Thoracic aorta (tissue), 2 donors: Measurements from ENCODE around the gene EPHA10. TPM values are rescaled to one million over a fixed set of nuclear protein-coding genes. Genes with fewer than 3 reads are reported as not detected.
A peak's percentile ranks its signal among the peaks of the same experiment; 100 is the strongest.
"Not testable (repeated sequence)": the region's sequence is repeated elsewhere in the genome, so short reads cannot be mapped to it uniquely, and the experiment has no call there.

ENCODE experiments used
- ATAC-seq: fragments of 150-250 bp; one replicate; pipeline ENCODE4 v1.8.0; 2017; ENCODE audit warnings: low read depth; ENCODE audit not compliant: insufficient number of reproducible peaks, low FRiP score
- DNase-seq: peaks from one replicate; pipeline ENCODE4 v3.0.0-alpha.2; 2020; ENCODE audit warnings: low spot score
- H3K27ac ChIP-seq, 2 donors: fragments of 200-600 bp; sonication (generic); 1 replicate in 1 of 2; 2 replicates in 1 of 2; pipeline ENCODE4 v1.5.1; 2016; ENCODE audit warnings: mild to moderate bottlenecking in 2 of 2, moderate library complexity in 2 of 2
- H3K27me3 ChIP-seq: fragments of 200-600 bp; sonication (generic); replicated peaks from 2 replicates; pipeline ENCODE4 v1.6.0; 2016; ENCODE audit warnings: mild to moderate bottlenecking; ENCODE audit not compliant: insufficient read depth
- H3K36me3 ChIP-seq: fragments of 200-600 bp; sonication (generic); one replicate; pipeline ENCODE4 v1.5.1; 2016
- H3K4me1 ChIP-seq, 2 donors: fragments of 200-600 bp; sonication (generic); 1 replicate in 1 of 2; 2 replicates in 1 of 2; pipeline versions ENCODE4 v1.5.1 to v1.6.0; 2016; ENCODE audit warnings: low read depth in 2 of 2, mild to moderate bottlenecking in 1 of 2; ENCODE audit not compliant: control insufficient read depth in 1 of 2
- H3K4me3 ChIP-seq: fragments of 200-600 bp; sonication (generic); 2 replicates; pipeline ENCODE4 v1.5.1; 2016; ENCODE audit warnings: mild to moderate bottlenecking
- H3K9me3 ChIP-seq: fragments of 200-600 bp; sonication (generic); 2 replicates; pipeline ENCODE4 v1.5.1; 2016
- total RNA-seq, 2 donors: library from RNA; depleted of rRNA; stranded (reverse); fragments of >200 nt; gene quantifications; one replicate each; pipeline versions ENCODE4 v1.1.0 to v1.2.3, GENCODE V29; 2016
- TF ChIP-seq, protein P1 (sequence below): fragments of 200-600 bp; sonication (generic); IDR thresholded peaks from one replicate; pipeline ENCODE4 v1.5.1; 2019; ENCODE audit warnings: antibody characterized with exemption

EPHA10 gene
- total RNA-seq, 2 donors from 2014 or later: not detected

DNA sequence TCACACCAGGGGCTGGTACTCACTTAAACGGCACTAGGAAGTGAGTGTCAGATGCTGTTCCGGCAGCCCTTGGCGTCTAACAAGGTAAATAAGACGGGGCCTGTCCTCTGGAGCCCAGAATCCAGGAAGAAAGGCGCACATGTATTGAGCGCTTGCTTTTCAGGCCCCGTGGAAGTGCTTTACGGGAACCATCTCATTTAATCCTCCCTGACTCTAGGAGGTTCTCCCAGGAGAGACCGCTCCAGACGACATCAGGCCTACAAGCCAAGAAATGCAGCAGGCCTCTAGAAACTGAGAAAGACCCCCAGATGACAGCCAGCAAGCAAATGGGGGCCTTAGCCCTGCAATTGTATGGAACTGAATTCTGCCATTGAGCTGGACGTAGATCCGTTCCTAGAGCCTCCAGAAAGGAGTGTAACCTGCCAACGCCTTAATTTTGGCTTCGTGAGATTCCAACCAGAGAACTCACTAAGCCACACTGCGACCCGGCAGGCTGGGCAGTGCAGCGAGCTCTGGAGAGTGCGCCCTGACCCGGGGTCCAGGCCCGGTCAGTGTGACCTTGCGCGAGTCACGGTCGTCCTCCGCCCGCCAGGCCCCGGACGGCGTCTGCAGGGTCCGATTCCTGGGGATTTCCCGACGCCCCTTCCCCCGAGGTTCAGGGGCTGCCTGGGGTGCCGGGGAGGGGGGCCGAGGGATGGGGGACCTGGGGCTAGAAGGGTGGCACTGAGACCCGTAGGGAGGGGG, 28.2 kb upstream of the EPHA10 start:
- no peaks in the 10 kb centered on the region for H3K36me3 ChIP-seq
- ATAC-seq (no peak), DNase-seq (no peak)
- peak overlapping the region; percentile 78 for H3K4me3 ChIP-seq
- peaks cover 8 to 16% of the 10 kb centered on the region in 2 donors for H3K4me1 ChIP-seq
- TF ChIP-seq, protein P1, sequence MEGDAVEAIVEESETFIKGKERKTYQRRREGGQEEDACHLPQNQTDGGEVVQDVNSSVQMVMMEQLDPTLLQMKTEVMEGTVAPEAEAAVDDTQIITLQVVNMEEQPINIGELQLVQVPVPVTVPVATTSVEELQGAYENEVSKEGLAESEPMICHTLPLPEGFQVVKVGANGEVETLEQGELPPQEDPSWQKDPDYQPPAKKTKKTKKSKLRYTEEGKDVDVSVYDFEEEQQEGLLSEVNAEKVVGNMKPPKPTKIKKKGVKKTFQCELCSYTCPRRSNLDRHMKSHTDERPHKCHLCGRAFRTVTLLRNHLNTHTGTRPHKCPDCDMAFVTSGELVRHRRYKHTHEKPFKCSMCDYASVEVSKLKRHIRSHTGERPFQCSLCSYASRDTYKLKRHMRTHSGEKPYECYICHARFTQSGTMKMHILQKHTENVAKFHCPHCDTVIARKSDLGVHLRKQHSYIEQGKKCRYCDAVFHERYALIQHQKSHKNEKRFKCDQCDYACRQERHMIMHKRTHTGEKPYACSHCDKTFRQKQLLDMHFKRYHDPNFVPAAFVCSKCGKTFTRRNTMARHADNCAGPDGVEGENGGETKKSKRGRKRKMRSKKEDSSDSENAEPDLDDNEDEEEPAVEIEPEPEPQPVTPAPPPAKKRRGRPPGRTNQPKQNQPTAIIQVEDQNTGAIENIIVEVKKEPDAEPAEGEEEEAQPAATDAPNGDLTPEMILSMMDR: no peak
- no peaks in the 10 kb centered on the region for H3K27me3 ChIP-seq
- no peak overlapping the region for H3K27ac ChIP-seq
- H3K9me3 ChIP-seq: no peaks in the 10 kb centered on the region

DNA sequence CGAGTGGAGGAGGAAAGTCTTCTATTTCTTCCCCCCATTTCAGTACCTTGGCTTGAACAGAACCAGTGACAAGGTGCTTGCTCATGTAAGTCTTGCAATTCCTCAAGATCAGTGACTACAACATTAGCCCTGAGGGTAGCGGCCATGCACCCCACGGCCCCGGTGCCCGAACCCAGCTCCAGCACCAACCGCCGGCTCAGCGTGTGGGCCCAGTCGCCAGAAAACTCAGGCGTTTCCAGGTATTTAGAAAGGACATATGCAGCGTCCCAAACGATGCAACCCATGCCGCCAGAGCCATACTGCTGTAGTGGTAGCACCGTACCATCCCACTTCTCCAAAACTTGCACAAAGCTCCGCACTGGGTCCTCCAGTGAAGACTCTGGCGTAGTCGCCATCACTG, 17.6 kb upstream of the EPHA10 start:
- Histone ChIP-seq H3K9me3 (no peaks in the 10 kb centered on the region), H3K36me3 (no peaks in the 10 kb centered on the region), H3K27me3 (no peaks in the 10 kb centered on the region), H3K27ac (no peak overlapping the region), H3K4me1 (no peaks in the 10 kb centered on the region), H3K4me3 (no peak overlapping the region)
- ATAC-seq (no peak), DNase-seq (no peak)
- TF ChIP-seq, protein P1: no peak

DNA sequence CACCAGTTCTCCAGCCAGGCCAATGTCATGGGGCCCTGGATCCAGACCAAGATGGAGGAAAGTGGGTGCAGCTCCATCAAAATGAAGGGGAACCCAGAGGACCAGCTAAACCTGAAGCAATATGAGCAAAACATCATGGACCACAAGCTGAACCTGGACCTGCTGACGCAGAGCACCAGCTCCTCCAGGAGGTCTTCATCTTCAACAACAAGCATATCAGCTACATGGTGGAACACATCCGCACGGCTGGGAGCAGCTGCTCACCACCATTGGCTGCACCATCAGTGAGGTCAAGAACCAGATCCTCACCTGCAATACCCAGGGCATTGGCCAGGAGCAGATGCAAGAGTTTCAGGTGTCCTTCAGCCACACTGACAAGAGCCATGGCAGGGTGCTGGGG, 13.7 kb upstream of the EPHA10 start:
- DNase-seq: no peak
- H3K4me1 ChIP-seq: no peaks in the 10 kb centered on the region
- H3K36me3 ChIP-seq: no peaks in the 10 kb centered on the region
- TF ChIP-seq, protein P1: no peak
- no peak overlapping the region for H3K27ac ChIP-seq
- H3K27me3 ChIP-seq: no peaks in the 10 kb centered on the region
- H3K9me3 ChIP-seq: no peaks in the 10 kb centered on the region
- no peak overlapping the region for H3K4me3 ChIP-seq
- ATAC-seq: no peak

DNA sequence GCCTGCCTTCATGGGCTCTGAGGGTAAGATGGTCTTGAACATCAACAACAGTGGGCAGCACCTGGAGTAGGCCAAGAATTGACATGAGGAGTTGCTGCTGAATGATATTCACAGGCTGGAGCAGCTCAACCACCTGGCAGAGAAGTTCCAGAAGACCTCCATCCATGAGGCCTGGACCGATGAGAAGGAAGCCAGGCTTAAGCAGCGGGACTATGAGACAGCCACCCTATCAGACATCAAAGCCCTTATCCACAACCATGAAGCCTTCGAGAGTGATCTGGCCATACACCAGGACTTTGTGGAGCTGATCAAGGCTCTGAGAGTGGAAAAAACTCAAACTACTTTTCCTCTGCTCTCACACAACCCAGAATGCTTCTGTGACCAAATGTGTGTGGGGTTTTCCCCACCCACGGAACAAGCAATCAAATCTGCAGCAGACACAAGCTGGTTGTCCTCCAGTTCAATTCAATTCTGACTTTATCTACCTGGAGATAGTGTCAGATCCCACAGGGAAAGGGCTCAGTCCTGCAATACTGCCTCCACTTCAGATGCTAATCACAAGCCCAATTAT, 12.1 kb upstream of the EPHA10 start:
- TF ChIP-seq, protein P1: no peak
- Histone ChIP-seq H3K9me3 (no peaks in the 10 kb centered on the region), H3K4me1 (no peaks in the 10 kb centered on the region), H3K4me3 (no peak overlapping the region), H3K27me3 (no peaks in the 10 kb centered on the region), H3K36me3 (no peaks in the 10 kb centered on the region), H3K27ac (no peak overlapping the region)
- ATAC-seq (no peak), DNase-seq (no peak)

DNA sequence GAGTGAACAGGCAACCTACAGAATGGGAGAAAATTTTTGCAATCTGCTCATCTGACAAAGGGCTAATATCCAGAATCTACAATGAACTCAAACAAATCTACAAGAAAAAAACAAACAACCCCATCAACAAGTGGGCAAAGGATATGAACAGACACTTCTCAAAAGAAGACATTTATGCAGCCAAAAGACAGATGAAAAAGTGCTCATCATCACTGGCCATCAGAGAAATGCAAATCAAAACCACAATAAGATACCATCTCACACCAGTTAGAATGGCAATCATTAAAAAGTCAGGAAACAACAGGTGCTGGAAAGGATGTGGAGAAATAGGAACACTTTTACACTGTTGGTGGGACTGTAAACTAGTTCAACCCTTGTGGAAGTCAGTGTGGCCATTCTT, 6.5 kb upstream of the EPHA10 start:
- ATAC-seq, H3K4me1 ChIP-seq, H3K27ac ChIP-seq, H3K9me3 ChIP-seq, H3K4me3 ChIP-seq, H3K27me3 ChIP-seq, H3K36me3 ChIP-seq, DNase-seq: not testable (repeated sequence)
